ENCODE measurements around the gene AHI1.
A peak's percentile ranks its signal among the peaks of the same experiment; 100 is the strongest.

AHI1 gene

DNA sequence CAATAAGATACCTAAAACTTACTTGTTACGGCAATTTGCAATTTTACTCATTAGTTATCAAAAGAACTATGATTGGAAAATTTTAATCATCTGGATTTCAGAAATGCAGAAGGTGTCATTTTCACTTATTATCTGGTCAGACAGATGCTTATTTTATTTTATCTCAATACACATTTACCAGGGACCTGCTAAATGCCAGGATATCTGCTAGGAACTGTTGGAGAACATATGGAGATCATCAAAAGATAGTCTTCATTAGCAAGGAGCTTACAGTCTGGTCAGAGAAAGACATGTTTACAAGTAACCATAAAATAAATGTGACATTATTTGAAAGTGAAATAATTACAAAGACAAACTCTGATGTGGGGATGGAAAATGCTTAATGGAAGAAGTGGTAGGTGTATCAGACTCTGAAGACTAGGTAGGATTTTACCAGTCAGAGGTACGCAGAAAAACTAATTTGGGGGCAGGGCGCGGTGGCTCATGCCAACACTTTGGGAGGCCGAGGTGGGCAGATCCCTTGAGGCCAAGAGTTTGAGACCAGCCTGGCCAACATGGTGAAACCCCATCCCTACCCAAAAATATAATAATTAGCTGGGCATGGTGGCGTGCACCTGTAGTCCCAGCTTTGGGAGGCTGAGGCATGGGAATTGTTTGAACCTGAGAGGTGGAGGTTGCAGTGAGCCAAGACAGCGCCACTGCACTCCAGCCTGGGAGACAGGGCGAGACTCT, 178.6 kb downstream of the AHI1 start:
- no peak for DNase-seq (ENCODE audit: low read depth)
- no peak overlapping the region for H3K4me3 ChIP-seq (ENCODE audit: low read depth, low read length)
- TF ChIP-seq, protein P1, sequence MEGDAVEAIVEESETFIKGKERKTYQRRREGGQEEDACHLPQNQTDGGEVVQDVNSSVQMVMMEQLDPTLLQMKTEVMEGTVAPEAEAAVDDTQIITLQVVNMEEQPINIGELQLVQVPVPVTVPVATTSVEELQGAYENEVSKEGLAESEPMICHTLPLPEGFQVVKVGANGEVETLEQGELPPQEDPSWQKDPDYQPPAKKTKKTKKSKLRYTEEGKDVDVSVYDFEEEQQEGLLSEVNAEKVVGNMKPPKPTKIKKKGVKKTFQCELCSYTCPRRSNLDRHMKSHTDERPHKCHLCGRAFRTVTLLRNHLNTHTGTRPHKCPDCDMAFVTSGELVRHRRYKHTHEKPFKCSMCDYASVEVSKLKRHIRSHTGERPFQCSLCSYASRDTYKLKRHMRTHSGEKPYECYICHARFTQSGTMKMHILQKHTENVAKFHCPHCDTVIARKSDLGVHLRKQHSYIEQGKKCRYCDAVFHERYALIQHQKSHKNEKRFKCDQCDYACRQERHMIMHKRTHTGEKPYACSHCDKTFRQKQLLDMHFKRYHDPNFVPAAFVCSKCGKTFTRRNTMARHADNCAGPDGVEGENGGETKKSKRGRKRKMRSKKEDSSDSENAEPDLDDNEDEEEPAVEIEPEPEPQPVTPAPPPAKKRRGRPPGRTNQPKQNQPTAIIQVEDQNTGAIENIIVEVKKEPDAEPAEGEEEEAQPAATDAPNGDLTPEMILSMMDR (conservative IDR thresholded peaks at IDR 0.05; ENCODE audit: low read depth, low read length) = no peak

- no peak overlapping the region for H3K4me3 ChIP-seq (ENCODE audit: low read depth, low read length)
- TF ChIP-seq, protein P1 (conservative IDR thresholded peaks at IDR 0.05; ENCODE audit: low read depth, low read length) = no peak
- no peak for DNase-seq (ENCODE audit: low read depth)
Observed at GRCh38 chr6:135314543-135314942, 183.0 kb downstream of the AHI1 start.

GRCh38 chr6:135311446-135312200, 185.9 kb downstream of the AHI1 start:
- no peak overlapping the region for H3K4me3 ChIP-seq (ENCODE audit: low read depth, low read length)
- TF ChIP-seq, protein P1 (conservative IDR thresholded peaks at IDR 0.05; ENCODE audit: low read depth, low read length) = no peak
- DNase-seq (ENCODE audit: low read depth) = no peak

DNA sequence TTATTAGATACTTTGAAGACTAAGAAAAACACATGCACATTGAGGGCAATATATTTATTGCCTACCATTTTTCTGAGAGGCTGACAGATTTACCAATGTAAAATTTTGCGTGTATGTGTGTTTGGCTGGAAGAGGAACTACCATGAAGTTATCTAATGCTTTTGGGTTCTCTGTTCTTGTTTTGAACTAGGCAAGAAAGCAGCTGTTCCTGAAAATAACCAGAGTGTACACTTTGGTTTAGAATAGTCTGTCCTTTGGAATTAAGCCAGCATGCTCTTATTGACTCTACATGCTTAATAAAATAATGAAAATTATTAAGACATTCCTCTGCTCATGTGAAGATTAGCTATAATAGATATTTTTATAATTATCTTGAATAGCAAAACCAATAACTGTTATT, 187.2 kb downstream of the AHI1 start:
- TF ChIP-seq, protein P1 (conservative IDR thresholded peaks at IDR 0.05; ENCODE audit: low read depth, low read length) = no peak
- no peak overlapping the region for H3K4me3 ChIP-seq (ENCODE audit: low read depth, low read length)
- peak; percentile 41 for DNase-seq (ENCODE audit: low read depth)

GRCh38 chr6:135306740-135307420, 190.7 kb downstream of the AHI1 start:
- H3K4me3 ChIP-seq (ENCODE audit: low read depth, low read length) = no peak overlapping the region
- no peak for DNase-seq (ENCODE audit: low read depth)
- TF ChIP-seq, protein P1 (conservative IDR thresholded peaks at IDR 0.05; ENCODE audit: low read depth, low read length) = no peak

- no peak for DNase-seq (ENCODE audit: low read depth)
- no peak overlapping the region for H3K4me3 ChIP-seq (ENCODE audit: low read depth, low read length)
- TF ChIP-seq, protein P1 (conservative IDR thresholded peaks at IDR 0.05; ENCODE audit: low read depth, low read length) = no peak
Observed at GRCh38 chr6:135306166-135306565, 191.4 kb downstream of the AHI1 start.

Data from choroid plexus epithelial cell (primary cell).